HG02571 (cell line): ENCODE measurements around the gene NELFCD.

Experiments
- ATAC-seq: cut with Tn5 transposase; IDR thresholded peaks from one replicate; pipeline ENCODE4 v1.9.1; 2021; ENCODE audit warnings: mild to moderate bottlenecking, moderate library complexity; ENCODE audit not compliant: unreplicated experiment

NELFCD gene

DNA sequence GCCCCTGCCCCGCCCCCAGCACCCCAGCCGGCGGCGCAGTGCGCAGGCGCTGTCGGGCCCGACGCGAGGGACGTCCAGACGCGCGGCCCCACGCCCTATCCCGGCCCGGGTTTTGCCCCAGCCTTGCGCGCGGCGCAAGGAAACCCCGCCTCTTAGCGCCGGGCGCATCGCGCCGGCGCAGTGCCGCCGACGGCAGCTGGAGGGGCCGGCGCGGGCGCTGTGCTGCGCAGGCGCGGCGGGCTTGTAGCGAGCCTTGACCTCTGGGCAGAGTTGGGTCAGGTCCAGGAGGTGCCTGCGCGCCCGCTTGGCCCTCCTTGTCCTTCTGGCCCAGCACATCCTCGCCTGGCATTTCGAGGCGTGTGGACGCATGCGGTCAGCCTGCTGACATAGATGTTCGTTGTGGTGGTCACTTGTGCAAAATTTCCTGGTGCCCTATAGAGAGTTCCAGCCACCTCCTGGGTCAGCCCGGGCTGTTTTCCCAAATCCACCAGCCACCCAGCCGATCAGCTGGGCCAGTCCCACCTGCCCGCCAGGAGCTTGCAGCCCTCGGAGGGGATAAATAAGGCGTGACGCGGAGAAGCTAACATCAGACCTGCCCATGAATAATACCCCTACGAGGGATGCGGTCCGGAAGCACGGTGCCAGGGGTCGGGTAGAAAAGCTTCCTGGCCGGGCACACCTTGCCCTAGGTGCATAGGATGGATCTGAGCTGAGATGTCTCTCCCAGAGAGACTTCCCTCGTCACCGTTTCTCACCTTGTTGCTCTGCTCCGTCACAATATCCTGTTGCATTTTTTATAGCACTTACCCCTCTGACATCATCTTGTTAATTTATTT, 62.0 kb downstream of the NELFCD start:
- peak; percentile 92 for ATAC-seq

GRCh38 chr20:59043698-59044097, 62.6 kb downstream of the NELFCD start:
- ATAC-seq: no peak

DNA sequence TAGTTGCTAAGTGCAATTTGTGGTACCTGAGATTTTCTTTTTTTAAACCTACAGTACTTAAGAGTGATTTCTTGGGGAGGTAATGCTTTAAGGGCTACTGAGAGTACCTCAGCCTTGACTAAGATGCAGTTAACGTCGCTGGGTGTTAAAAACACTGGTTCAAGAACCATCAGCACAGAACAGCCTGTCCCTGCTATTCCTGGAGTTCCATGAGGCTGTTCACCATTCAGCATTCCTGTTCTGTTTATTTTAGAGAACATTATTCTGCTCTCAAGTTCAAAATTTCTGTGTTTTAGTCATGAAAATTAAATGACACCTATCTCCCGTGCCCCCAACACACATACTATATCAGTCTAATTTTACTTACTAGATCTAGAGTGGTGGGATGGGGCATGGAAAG, 63.2 kb downstream of the NELFCD start:
- ATAC-seq: no peak
